HCT116 (cell line): ENCODE measurements around the gene SGSH. TPM values are rescaled to one million over a fixed set of nuclear protein-coding genes. Genes with fewer than 3 reads are reported as not detected.
"Not testable (repeated sequence)": the region's sequence is repeated elsewhere in the genome, so short reads cannot be mapped to it uniquely, and the experiment has no call there.

ENCODE experiments used
- ATAC-seq: fragments of 200-7000 bp; cut with Tn5 transposase; 2 replicates; pipeline ENCODE4 v1.9.1; 2020; ENCODE audit warnings: mild to moderate bottlenecking, moderate library complexity
- BruUV-seq: library from RNA; stranded (reverse); fragments of 400-500 nt; replicated peaks from 2 replicates; lab custom pipeline; 2021; lab: Mats Ljungman, UMichigan
- CTCF ChIA-PET: fragments of 300-600 bp; sonication (Branson Sonifier 250); formaldehyde crosslinking; loops from one replicate; lab custom pipeline; 2021; ENCODE audit warnings: antibody characterized with exemption; lab: Charles Lee
- POLR2A ChIA-PET: fragments of 300-600, 350-600 bp; sonication (Branson Sonifier 250); formaldehyde crosslinking; loops from one replicate; lab custom pipeline; 2021; ENCODE audit warnings: antibody characterized with exemption; lab: Charles Lee
- RAD21 ChIA-PET, 2 experiments: fragments of 300-600 bp; sonication (Branson Sonifier 250); formaldehyde crosslinking; loops; one replicate each; lab custom pipeline; 2023; ENCODE audit warnings: low total read pairs in 2 of 2; ENCODE audit not compliant: uncharacterized antibody in 2 of 2, unreplicated experiment in 2 of 2, low non-redundant PET in 1 of 2; lab: Charles Lee
- DNase-seq: peaks from one replicate; pipeline ENCODE4 v3.0.0-alpha.2; 2010; ENCODE audit warnings: low read depth, low spot score
- H2AFZ ChIP-seq: fragments of 200-600 bp; shearing (Covaris generic), sonication (generic); 2 replicates; pipeline ENCODE4 v1.6.1; 2017; ENCODE audit warnings: low read depth, mixed run types, mixed read lengths, antibody characterized with exemption, low read length; ENCODE audit not compliant: poor library complexity, severe bottlenecking
- H3K27ac ChIP-seq: 2 replicates; pipeline ENCODE4 v1.5.1; 2012; ENCODE audit warnings: low read depth, low read length
- H3K27me3 ChIP-seq: fragments of 200-600 bp; sonication (generic); 2 replicates; pipeline ENCODE4 v1.6.1; 2016; ENCODE audit warnings: mixed run types, low read length, mixed read lengths; ENCODE audit not compliant: insufficient read depth
- H3K36me3 ChIP-seq, 2 experiments: fragments of 200-500 bp in 1 of 2; fragments of 200-600 bp in 1 of 2; sonication (Bioruptor generic) in 1 of 2; sonication (generic) in 1 of 2; 2 replicates each; pipeline versions ENCODE4 v1.5.1 to v1.6.1; 2014 to 2016; ENCODE audit warnings: low read length in 2 of 2, inconsistent platforms in 1 of 2, mixed read lengths in 1 of 2, mixed run types in 1 of 2; ENCODE audit not compliant: insufficient read depth in 2 of 2, control insufficient read depth in 1 of 2
- H3K4me1 ChIP-seq, 2 experiments: fragments of 200-600 bp in 1 of 2; sonication (generic) in 1 of 2; 2 replicates each; pipeline versions ENCODE4 v1.5.1 to v1.6.1; 2012 to 2017; ENCODE audit warnings: low read length in 2 of 2, inconsistent platforms in 1 of 2, mild to moderate bottlenecking in 1 of 2, mixed read lengths in 1 of 2, mixed run types in 1 of 2, moderate library complexity in 1 of 2; ENCODE audit not compliant: insufficient read depth in 2 of 2, control insufficient read depth in 1 of 2
- H3K4me2 ChIP-seq: fragments of 200-600 bp; sonication (generic); 2 replicates; pipeline ENCODE4 v1.6.1; 2017; ENCODE audit warnings: mixed run types, low read length, mixed read lengths
- H3K4me3 ChIP-seq, 2 experiments: fragments of 200-600 bp in 1 of 2; sonication (generic) in 1 of 2; replicated peaks in 1 of 2; 2 replicates each; pipeline ENCODE4 v1.5.1; 2011 to 2016; ENCODE audit warnings: low read length in 2 of 2, control low read depth in 1 of 2, low read depth in 1 of 2, mild to moderate bottlenecking in 1 of 2, mixed read lengths in 1 of 2, mixed run types in 1 of 2
- H3K79me2 ChIP-seq: fragments of 200-600 bp; sonication (generic); 2 replicates; pipeline ENCODE4 v1.6.1; 2017; ENCODE audit warnings: mild to moderate bottlenecking, mixed run types, low read length, moderate library complexity, mixed read lengths; ENCODE audit not compliant: insufficient read depth
- H3K9ac ChIP-seq: fragments of 200-600 bp; sonication (generic); 2 replicates; pipeline ENCODE4 v1.6.1; 2016; ENCODE audit warnings: low read length, mixed read lengths
- H3K9me2 ChIP-seq: fragments of 200-600 bp; sonication (generic), shearing (Covaris generic); 2 replicates; pipeline ENCODE4 v1.6.1; 2017; ENCODE audit warnings: mixed run types, mild to moderate bottlenecking, moderate library complexity; ENCODE audit not compliant: insufficient read depth
- H3K9me3 ChIP-seq, 2 experiments: fragments of 200-500 bp in 1 of 2; fragments of 200-600 bp in 1 of 2; sonication (Bioruptor generic) in 1 of 2; sonication (generic) in 1 of 2; 2 replicates each; pipeline ENCODE4 v1.6.1; 2014 to 2017; ENCODE audit warnings: low read length in 2 of 2, mixed read lengths in 2 of 2, inconsistent platforms in 1 of 2, low read depth in 1 of 2, mild to moderate bottlenecking in 1 of 2, mixed run types in 1 of 2, moderate library complexity in 1 of 2; ENCODE audit not compliant: control insufficient read depth in 1 of 2, insufficient read depth in 1 of 2
- H4K20me1 ChIP-seq: fragments of 200-600 bp; sonication (generic), shearing (Covaris generic); 2 replicates; pipeline ENCODE4 v1.6.1; 2017; ENCODE audit warnings: mixed run types, mild to moderate bottlenecking, moderate library complexity; ENCODE audit not compliant: insufficient read depth
- CBX3 ChIP-seq: IDR thresholded peaks from 2 replicates; pipeline ENCODE4 v1.6.1; 2012; ENCODE audit warnings: low read depth
- EZH2 ChIP-seq: fragments of 200-600 bp; sonication (generic); IDR thresholded peaks from 2 replicates; pipeline ENCODE4 v1.6.1; 2017; ENCODE audit warnings: antibody characterized with exemption, mixed run types
- JUND ChIP-seq: IDR thresholded peaks from 2 replicates; pipeline ENCODE4 v1.6.1; 2012
- MAX ChIP-seq: IDR thresholded peaks from 2 replicates; pipeline ENCODE4 v1.6.1; 2012
- ZFX ChIP-seq: fragments of 450-650 bp; IDR thresholded peaks from 2 replicates; pipeline ENCODE4 v1.6.1; 2017
- intact Hi-C: fragments of 100-400 bp; cut with micrococcal nuclease; formaldehyde crosslinking; loops from 2 replicates; pipeline ENCODE4 v1.10.0; 2022
- total RNA-seq: library from RNA; stranded (reverse); gene quantifications from one replicate; pipeline ENCODE4 v1.2.1, GENCODE V29; 2021; ENCODE audit not compliant: unreplicated experiment

SGSH gene
- total RNA-seq, 1 experiment from 2014 or later = 34.4 TPM

- TF ChIP-seq ZFX (peak; percentile 30; the same call in 1 of the 2 replicates), CBX3 (no peak), EZH2 (no peak)
- TF ChIP-seq, all 23 proteins: peak for 6
These were observed 40.0 kb upstream of the SGSH start (continued) for GRCh38 chr17:80260069-80260535.

- Histone ChIP-seq H3K4me1 (peaks cover 38 to 65% of the 10 kb centered on the region in 2 experiments), H3K79me2 (no peaks in the 10 kb centered on the region), H3K4me3 (peak overlapping the region; percentile 41 to 57), H3K27ac (peak overlapping the region; percentile 84), H3K9me2 (no peaks in the 10 kb centered on the region), H3K36me3 (no peaks in the 10 kb centered on the region), H4K20me1 (no peaks in the 10 kb centered on the region), H3K4me2 (peak overlapping the region; percentile 86), H2AFZ (no peak overlapping the region), H3K27me3 (no peaks in the 10 kb centered on the region), H3K9me3 (no peaks in the 10 kb centered on the region), H3K9ac (peak overlapping the region; percentile 67)
- ATAC-seq (no peak), DNase-seq (no peak)
- ChIA-PET POLR2A (no interaction called here), RAD21 (no interaction called here), CTCF (no interaction called here)
- TF ChIP-seq JUND (no peak), EZH2 (no peak), MAX (no peak)
- intact Hi-C loops = no loop called here
- no TSS peak for BruUV-seq
These were observed 39.4 kb upstream of the SGSH start for GRCh38 chr17:80259457-80260068.

- H3K27me3 ChIP-seq, H3K9ac ChIP-seq, H3K9me3 ChIP-seq, H3K36me3 ChIP-seq, BruUV-seq, CTCF ChIA-PET, intact Hi-C loops, RAD21 ChIA-PET, H3K79me2 ChIP-seq, H3K9me2 ChIP-seq, H4K20me1 ChIP-seq, H3K4me2 ChIP-seq, H3K4me3 ChIP-seq, H2AFZ ChIP-seq, POLR2A ChIA-PET, H3K27ac ChIP-seq, DNase-seq, ATAC-seq: not testable (repeated sequence)
- peaks cover 50 to 78% of the 10 kb centered on the region in 2 experiments for H3K4me1 ChIP-seq
These were observed 38.2 kb upstream of the SGSH start for GRCh38 chr17:80258296-80258695.
